OCI-LY3 (cell line): ENCODE data around the gene LCNL1.

Experiments
- CTCF ChIP-seq: fragments of 200-600, 300-600 bp; sonication (generic); IDR thresholded peaks from 2 replicates; pipeline ENCODE4 v1.5.1; 2014; ENCODE audit warnings: antibody characterized with exemption, low read length, low read depth
- EZH2phosphoT487 ChIP-seq: fragments of 200-600 bp; shearing (Covaris generic); IDR thresholded peaks from 2 replicates; pipeline ENCODE4 v1.6.1; 2018; ENCODE audit warnings: antibody characterized with exemption, mixed run types, low read depth

DNA sequence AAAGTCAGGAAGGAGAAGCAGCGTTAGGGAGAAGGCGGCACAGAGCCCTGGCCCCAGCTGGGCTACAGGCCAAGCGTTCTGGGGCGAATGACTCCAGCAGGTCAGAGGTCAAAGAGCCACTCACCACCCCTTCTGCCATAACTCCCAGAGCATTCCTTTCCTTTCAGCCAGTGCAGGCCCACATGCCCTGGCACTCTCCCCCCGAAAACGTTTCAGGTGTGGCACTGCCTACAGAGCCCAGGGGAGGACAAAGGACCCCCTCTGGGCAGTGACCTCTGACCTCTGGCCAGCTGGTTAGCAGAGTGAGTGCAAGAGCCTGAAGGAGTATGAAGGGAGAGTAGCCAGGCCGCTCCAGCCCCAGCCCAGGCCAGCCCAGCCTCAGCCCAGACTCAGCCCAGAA is 40.4 kb downstream of the LCNL1 start:
- TF ChIP-seq CTCF, result no peak
- TF ChIP-seq EZH2phosphoT487, result no peak
